Stomach (tissue), 9 donors: ENCODE measurements around the gene KCNA2. TPM values are rescaled to one million over a fixed set of nuclear protein-coding genes. Genes with fewer than 3 reads are reported as not detected.

Experiments
- DNase-seq, 2 donors: peaks; one replicate each; pipeline versions ENCODE4 v3.0.0 to v3.0.0-alpha.2; 2013 to 2019
- H3K27ac ChIP-seq, 5 donors: fragments of 200-600 bp in 4 of 5; sonication (generic) in 4 of 5; one replicate each; pipeline ENCODE4 v1.5.1; 2013 to 2019; ENCODE audit warnings: mild to moderate bottlenecking in 1 of 5, moderate library complexity in 1 of 5
- H3K27me3 ChIP-seq, 3 donors: fragments of 200-600 bp; sonication (generic); one replicate each; pipeline ENCODE4 v1.5.1; 2017 to 2019; ENCODE audit warnings: mixed run types in 1 of 3
- H3K36me3 ChIP-seq, 4 donors: fragments of 200-600 bp; sonication (generic); 1 replicate in 3 of 4; 2 replicates in 1 of 4; pipeline ENCODE4 v1.5.1; 2016 to 2019
- H3K4me1 ChIP-seq, 4 donors: fragments of 200-600 bp; sonication (generic); one replicate each; pipeline ENCODE4 v1.5.1; 2016 to 2019
- H3K4me3 ChIP-seq, 4 donors: fragments of 200-600 bp; sonication (generic) in 3 of 4; one replicate each; pipeline ENCODE4 v1.5.1; 2016 to 2019; ENCODE audit warnings: mild to moderate bottlenecking in 1 of 4
- H3K9me3 ChIP-seq, 4 donors: fragments of 200-600 bp; sonication (generic); one replicate each; pipeline ENCODE4 v1.5.1; 2016 to 2019
- EP300 ChIP-seq: sonication (generic); formaldehyde crosslinking; IDR thresholded peaks from one replicate; pipeline ENCODE4 v1.6.1; 2017; ENCODE audit warnings: antibody characterized with exemption
- POLR2A ChIP-seq, 4 donors: fragments of 450-650 bp; IDR thresholded peaks; one replicate each; pipeline ENCODE4 v1.6.1; 2016; ENCODE audit warnings: antibody characterized with exemption in 4 of 4, control low read depth in 2 of 4, mild to moderate bottlenecking in 1 of 4, moderate library complexity in 1 of 4
- POLR2AphosphoS5 ChIP-seq, 3 donors: sonication (generic); formaldehyde crosslinking; IDR thresholded peaks; one replicate each; pipeline ENCODE4 v1.6.1; 2016; ENCODE audit warnings: antibody characterized with exemption in 3 of 3
- WGBS, 5 donors: extraction: QIAGEN DNeasy Blood & Tissue Kit in 3 of 5; methylation state at CpG; one replicate each; pipeline versions ENCODE4 v1.1.5 to v1.1.7; 2013 to 2018; 5-methylcytosine and 5-hydroxymethylcytosine counted together
- intact Hi-C: fragments of 100-400 bp; cut with DNase I; formaldehyde crosslinking; loops from one replicate; pipeline ENCODE4 v1.15.1; 2023; ENCODE audit warnings: low total_unique reads
- polyA plus RNA-seq, 3 donors: library from polyadenylated mRNA; stranded (reverse); fragments of 200-250 nt; gene quantifications; one replicate each; pipeline ENCODE4 v1.2.3, GENCODE V29; 2013
- total RNA-seq, 5 donors: library from RNA; depleted of rRNA; stranded (reverse); fragments of >200 nt; gene quantifications; one replicate each; pipeline versions ENCODE4 v1.1.0 to v1.2.3, GENCODE V29; 2014 to 2016
- TF ChIP-seq, protein P1 (sequence below), 7 experiments: fragments of 450-650 bp in 4 of 7; fragments of 200-600 bp in 3 of 7; sonication (generic) in 3 of 7; IDR thresholded peaks; one replicate each; pipeline ENCODE4 v1.5.1; 2016 to 2019; ENCODE audit warnings: antibody characterized with exemption in 7 of 7, control low read depth in 2 of 7, mild to moderate bottlenecking in 1 of 7
- donor health status: healthy with polysubstance abuse.
- donor health status: Bipolar disorder and iron deficiency.
- donor health status: healthy.

The KCNA2 gene
- total and polyA plus RNA-seq, 8 donors = under 0.01 to 42.0 (median 0.87) TPM; not detected in 3

GRCh38 chr1:110601332-110601731 lies 4.8 kb downstream of the KCNA2 start:
- intact Hi-C loops = no loop called here
- no peaks in the 10 kb centered on the region for H3K9me3 ChIP-seq
- no peak overlapping the region for H3K4me3 ChIP-seq
- H3K27me3 ChIP-seq = peaks cover 0 to 31% (median 19%) of the 10 kb centered on the region in 3 donors
- TF ChIP-seq, protein P1, sequence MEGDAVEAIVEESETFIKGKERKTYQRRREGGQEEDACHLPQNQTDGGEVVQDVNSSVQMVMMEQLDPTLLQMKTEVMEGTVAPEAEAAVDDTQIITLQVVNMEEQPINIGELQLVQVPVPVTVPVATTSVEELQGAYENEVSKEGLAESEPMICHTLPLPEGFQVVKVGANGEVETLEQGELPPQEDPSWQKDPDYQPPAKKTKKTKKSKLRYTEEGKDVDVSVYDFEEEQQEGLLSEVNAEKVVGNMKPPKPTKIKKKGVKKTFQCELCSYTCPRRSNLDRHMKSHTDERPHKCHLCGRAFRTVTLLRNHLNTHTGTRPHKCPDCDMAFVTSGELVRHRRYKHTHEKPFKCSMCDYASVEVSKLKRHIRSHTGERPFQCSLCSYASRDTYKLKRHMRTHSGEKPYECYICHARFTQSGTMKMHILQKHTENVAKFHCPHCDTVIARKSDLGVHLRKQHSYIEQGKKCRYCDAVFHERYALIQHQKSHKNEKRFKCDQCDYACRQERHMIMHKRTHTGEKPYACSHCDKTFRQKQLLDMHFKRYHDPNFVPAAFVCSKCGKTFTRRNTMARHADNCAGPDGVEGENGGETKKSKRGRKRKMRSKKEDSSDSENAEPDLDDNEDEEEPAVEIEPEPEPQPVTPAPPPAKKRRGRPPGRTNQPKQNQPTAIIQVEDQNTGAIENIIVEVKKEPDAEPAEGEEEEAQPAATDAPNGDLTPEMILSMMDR (IDR thresholded peaks at IDR 0.05) = no peak
- TF ChIP-seq POLR2A (IDR thresholded peaks at IDR 0.05) = no peak
- no peak for DNase-seq
- H3K36me3 ChIP-seq = no peaks in the 10 kb centered on the region
- peaks cover 8 to 15% (median 10%) of the 10 kb centered on the region in 4 donors for H3K4me1 ChIP-seq
- WGBS, 5 donors = 61 to 88% (median 72%) methylated on average over 5 of the region's 5 CpGs
- no peak overlapping the region for H3K27ac ChIP-seq

DNA sequence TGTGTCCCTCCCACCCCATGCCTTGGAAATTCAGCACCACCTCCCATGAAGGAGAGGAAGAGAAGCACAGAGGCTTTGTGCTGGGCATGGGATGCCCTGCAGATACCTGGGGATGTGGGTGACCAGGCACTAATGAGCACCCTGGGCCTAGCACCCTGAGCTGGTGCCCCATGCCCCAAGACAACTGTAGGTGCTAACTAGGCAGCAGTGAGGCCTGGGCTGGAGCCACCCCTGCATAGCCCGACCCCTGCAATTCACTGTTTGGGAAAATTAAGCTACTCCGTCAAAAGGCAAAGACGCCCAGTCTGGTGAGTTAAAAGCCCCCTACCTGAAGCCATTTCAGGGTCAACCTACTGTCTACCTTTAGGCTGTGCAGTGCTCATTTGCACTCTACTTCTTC lies 5.4 kb downstream of the KCNA2 start:
- Histone ChIP-seq H3K9me3 (no peaks in the 10 kb centered on the region), H3K36me3 (no peaks in the 10 kb centered on the region), H3K4me3 (no peak overlapping the region), H3K27ac (no peak overlapping the region), H3K27me3 (peaks cover 0 to 25% (median 13%) of the 10 kb centered on the region in 3 donors), H3K4me1 (peaks cover 2 to 8% (median 4%) of the 10 kb centered on the region in 4 donors)
- WGBS, 5 donors = 74 to 97% (median 94%) methylated on average over 3 of the region's 3 CpGs
- TF ChIP-seq EP300 = no peak
- no peak for TF ChIP-seq POLR2A (IDR thresholded peaks at IDR 0.05)
- TF ChIP-seq POLR2AphosphoS5 (IDR thresholded peaks at IDR 0.05) = no peak
- TF ChIP-seq, protein P1 (IDR thresholded peaks at IDR 0.05) = no peak
- no peak for DNase-seq
- intact Hi-C loops = no loop called here

GRCh38 chr1:110597966-110598365 lies 8.2 kb downstream of the KCNA2 start:
- no peak for DNase-seq
- no peaks in the 10 kb centered on the region for H3K36me3 ChIP-seq
- TF ChIP-seq, protein P1 (IDR thresholded peaks at IDR 0.05) = no peak
- no peak for TF ChIP-seq POLR2AphosphoS5 (IDR thresholded peaks at IDR 0.05)
- TF ChIP-seq EP300 = no peak
- TF ChIP-seq POLR2A (IDR thresholded peaks at IDR 0.05) = no peak
- H3K4me3 ChIP-seq = no peak overlapping the region
- no peak overlapping the region for H3K27ac ChIP-seq
- H3K4me1 ChIP-seq = peaks cover 0 to 7% (median 2%) of the 10 kb centered on the region in 4 donors
- 87 to 92% (median 89%) methylated on average over 5 of the region's 5 CpGs for WGBS, 5 donors
- H3K27me3 ChIP-seq = peaks cover 0 to under 1% (median 0%) of the 10 kb centered on the region in 3 donors
- intact Hi-C loops = no loop called here
- no peaks in the 10 kb centered on the region for H3K9me3 ChIP-seq

- Histone ChIP-seq H3K9me3 (no peaks in the 10 kb centered on the region), H3K27me3 (peaks cover 0 to 8% (median 0%) of the 10 kb centered on the region in 3 donors), H3K4me1 (peaks cover 0 to 7% (median 2%) of the 10 kb centered on the region in 4 donors), H3K36me3 (no peaks in the 10 kb centered on the region), H3K27ac (no peak overlapping the region), H3K4me3 (no peak overlapping the region)
- 76 to 92% (median 83%) methylated on average over 2 of the region's 2 CpGs for WGBS, 5 donors
- TF ChIP-seq, protein P1 (IDR thresholded peaks at IDR 0.05) = no peak
- TF ChIP-seq POLR2AphosphoS5 (IDR thresholded peaks at IDR 0.05) = no peak
- intact Hi-C loops = no loop called here
- no peak for DNase-seq
Measured at GRCh38 chr1:110596312-110596711, 9.8 kb downstream of the KCNA2 start.
